ENCODE results near the gene LRRD1.
"Not testable (repeated sequence)": the region's sequence is repeated elsewhere in the genome, so short reads cannot be mapped to it uniquely, and the experiment has no call there.

The LRRD1 gene

GRCh38 chr7:92178928-92179924, at the start of gene LRRD1:
TSS of gene LRRD1 (minus strand) at chr7:92179142. CDS start at chr7:92165202, 13,940 bp downstream.
- DNase-seq (ENCODE audit: low read depth), result peak; percentile 85

GRCh38 chr7:92228742-92229141, 49.8 kb upstream of the LRRD1 start:
- DNase-seq (ENCODE audit: low read depth), result no peak

- DNase-seq (ENCODE audit: low read depth), result no peak
Observed at GRCh38 chr7:92228100-92228499, 49.2 kb upstream of the LRRD1 start.

- DNase-seq (ENCODE audit: low read depth), result no peak
Observed at GRCh38 chr7:92226981-92227380, 48.0 kb upstream of the LRRD1 start.

GRCh38 chr7:92221766-92222165, 42.8 kb upstream of the LRRD1 start:
- no peak for DNase-seq (ENCODE audit: low read depth)

GRCh38 chr7:92206672-92207071, 27.7 kb upstream of the LRRD1 start:
- DNase-seq (ENCODE audit: low read depth), result no peak

GRCh38 chr7:92205987-92206386, 27.0 kb upstream of the LRRD1 start:
- no peak for DNase-seq (ENCODE audit: low read depth)

- DNase-seq (ENCODE audit: low read depth), result no peak
Observed at GRCh38 chr7:92200791-92201190, 21.8 kb upstream of the LRRD1 start.

GRCh38 chr7:92192326-92192725, 13.4 kb upstream of the LRRD1 start:
- DNase-seq (ENCODE audit: low read depth), result no peak

- DNase-seq (ENCODE audit: low read depth), result not testable (repeated sequence)
Observed at GRCh38 chr7:92189246-92189645, 10.3 kb upstream of the LRRD1 start.

- not testable (repeated sequence) for DNase-seq (ENCODE audit: low read depth)
Observed at GRCh38 chr7:92184294-92184693, 5.4 kb upstream of the LRRD1 start.

- no peak for DNase-seq (ENCODE audit: low read depth)
Observed at GRCh38 chr7:92177362-92177761, 1.6 kb downstream of the LRRD1 start.

- DNase-seq (ENCODE audit: low read depth), result not testable (repeated sequence)
Observed at GRCh38 chr7:92169529-92169928, 9.4 kb downstream of the LRRD1 start.

GRCh38 chr7:92161271-92161670, 17.7 kb downstream of the LRRD1 start:
- DNase-seq (ENCODE audit: low read depth), result no peak

- DNase-seq (ENCODE audit: low read depth), result no peak
Observed at GRCh38 chr7:92158660-92159575, 20.0 kb downstream of the LRRD1 start.

GRCh38 chr7:92156990-92157389, 22.0 kb downstream of the LRRD1 start:
- DNase-seq (ENCODE audit: low read depth), result no peak

GRCh38 chr7:92155108-92155739, 23.7 kb downstream of the LRRD1 start:
- DNase-seq (ENCODE audit: low read depth), result no peak

GRCh38 chr7:92150450-92151017, 28.4 kb downstream of the LRRD1 start:
- no peak for DNase-seq (ENCODE audit: low read depth)

GRCh38 chr7:92149736-92150239, 29.2 kb downstream of the LRRD1 start:
- DNase-seq (ENCODE audit: low read depth), result no peak

- DNase-seq (ENCODE audit: low read depth), result not testable (repeated sequence)
Observed at GRCh38 chr7:92143192-92143880, 35.6 kb downstream of the LRRD1 start.

GRCh38 chr7:92142791-92143190, 36.2 kb downstream of the LRRD1 start:
- not testable (repeated sequence) for DNase-seq (ENCODE audit: low read depth)
